ENCODE measurements around the gene PIK3AP1.
"Not testable (repeated sequence)": the region's sequence is repeated elsewhere in the genome, so short reads cannot be mapped to it uniquely, and the experiment has no call there.

Gene PIK3AP1

DNA sequence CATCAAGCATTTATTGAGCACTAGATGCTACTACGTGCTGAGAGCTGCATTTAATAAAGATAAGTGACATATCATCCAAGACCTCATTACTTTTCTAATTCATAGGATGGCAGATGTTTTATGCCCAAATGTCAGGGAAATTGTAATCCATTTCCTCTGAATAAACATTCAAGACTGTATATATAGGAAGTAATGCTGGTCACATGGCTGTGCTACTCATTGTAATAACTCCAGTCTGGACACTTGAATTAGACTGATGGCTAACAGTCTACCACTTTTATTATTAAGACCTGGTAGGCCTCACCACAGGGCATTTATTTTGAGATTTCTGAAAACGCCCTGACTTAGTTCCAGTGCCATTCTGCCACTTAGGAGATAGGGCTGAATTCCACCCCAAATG is 36.6 kb downstream of the PIK3AP1 start:
- Histone ChIP-seq H3K27ac (ENCODE audit: low read depth, low read length) (no peak overlapping the region), H3K4me1 (ENCODE audit: control insufficient read depth, insufficient read depth, low read length) (no peaks in the 10 kb centered on the region), H3K9ac (ENCODE audit: low read depth, low read length) (no peak overlapping the region), H3K4me3 (ENCODE audit: low read depth, low read length) (no peak overlapping the region), H3K36me3 (ENCODE audit: control insufficient read depth, insufficient read depth, low read length) (no peaks in the 10 kb centered on the region), H3K9me3 (ENCODE audit: control insufficient read depth, insufficient read depth, low read length) (no peaks in the 10 kb centered on the region), H3K27me3 (ENCODE audit: control insufficient read depth, insufficient read depth, low read length) (no peaks in the 10 kb centered on the region)

- Histone ChIP-seq H3K9ac (ENCODE audit: low read depth, low read length) (no peak overlapping the region), H3K27me3 (ENCODE audit: control insufficient read depth, insufficient read depth, low read length) (no peaks in the 10 kb centered on the region), H3K36me3 (ENCODE audit: control insufficient read depth, insufficient read depth, low read length) (no peaks in the 10 kb centered on the region), H3K4me3 (ENCODE audit: low read depth, low read length) (no peak overlapping the region), H3K9me3 (ENCODE audit: control insufficient read depth, insufficient read depth, low read length) (no peaks in the 10 kb centered on the region), H3K4me1 (ENCODE audit: control insufficient read depth, insufficient read depth, low read length) (no peaks in the 10 kb centered on the region), H3K27ac (ENCODE audit: low read depth, low read length) (no peak overlapping the region)
Measured at GRCh38 chr10:96683065-96683464, 37.2 kb downstream of the PIK3AP1 start.

GRCh38 chr10:96681524-96681923 is 38.8 kb downstream of the PIK3AP1 start:
- Histone ChIP-seq H3K9me3 (ENCODE audit: control insufficient read depth, insufficient read depth, low read length) (no peaks in the 10 kb centered on the region), H3K36me3 (ENCODE audit: control insufficient read depth, insufficient read depth, low read length) (no peaks in the 10 kb centered on the region), H3K4me1 (ENCODE audit: control insufficient read depth, insufficient read depth, low read length) (no peaks in the 10 kb centered on the region), H3K27me3 (ENCODE audit: control insufficient read depth, insufficient read depth, low read length) (no peaks in the 10 kb centered on the region), H3K9ac (ENCODE audit: low read depth, low read length) (no peak overlapping the region), H3K4me3 (ENCODE audit: low read depth, low read length) (no peak overlapping the region), H3K27ac (ENCODE audit: low read depth, low read length) (no peak overlapping the region)

DNA sequence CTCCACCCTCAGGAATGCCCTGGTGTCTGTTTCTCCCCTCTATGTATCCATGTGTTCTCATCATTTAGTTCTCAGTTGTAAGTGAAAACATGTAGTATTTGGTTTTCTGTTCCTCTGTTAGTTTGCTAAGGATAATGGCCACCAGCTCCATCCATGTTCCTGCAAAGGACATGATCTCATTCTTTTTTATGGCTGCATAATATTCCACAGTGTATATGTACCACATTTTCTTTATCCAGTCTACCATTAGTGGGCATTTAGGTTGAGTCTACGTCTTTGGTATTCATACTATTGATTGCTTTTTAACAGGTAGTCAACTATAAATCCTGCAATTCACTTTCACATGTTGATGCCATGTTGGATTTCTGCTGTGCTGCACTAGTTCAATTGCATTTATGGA is 39.9 kb downstream of the PIK3AP1 start:
- not testable (repeated sequence) for H3K27me3 ChIP-seq (ENCODE audit: control insufficient read depth, insufficient read depth, low read length); H3K4me3 ChIP-seq (ENCODE audit: low read depth, low read length); H3K9ac ChIP-seq (ENCODE audit: low read depth, low read length); H3K4me1 ChIP-seq (ENCODE audit: control insufficient read depth, insufficient read depth, low read length); H3K9me3 ChIP-seq (ENCODE audit: control insufficient read depth, insufficient read depth, low read length); H3K36me3 ChIP-seq (ENCODE audit: control insufficient read depth, insufficient read depth, low read length); H3K27ac ChIP-seq (ENCODE audit: low read depth, low read length)

GRCh38 chr10:96678725-96679124 is 41.6 kb downstream of the PIK3AP1 start:
- Histone ChIP-seq H3K9ac (ENCODE audit: low read depth, low read length) (no peak overlapping the region), H3K4me3 (ENCODE audit: low read depth, low read length) (no peak overlapping the region), H3K27me3 (ENCODE audit: control insufficient read depth, insufficient read depth, low read length) (no peaks in the 10 kb centered on the region), H3K4me1 (ENCODE audit: control insufficient read depth, insufficient read depth, low read length) (no peaks in the 10 kb centered on the region), H3K27ac (ENCODE audit: low read depth, low read length) (no peak overlapping the region), H3K9me3 (ENCODE audit: control insufficient read depth, insufficient read depth, low read length) (no peaks in the 10 kb centered on the region), H3K36me3 (ENCODE audit: control insufficient read depth, insufficient read depth, low read length) (no peaks in the 10 kb centered on the region)

GRCh38 chr10:96676272-96677112 is 43.8 kb downstream of the PIK3AP1 start:
- Histone ChIP-seq H3K36me3 (ENCODE audit: control insufficient read depth, insufficient read depth, low read length) (no peaks in the 10 kb centered on the region), H3K27me3 (ENCODE audit: control insufficient read depth, insufficient read depth, low read length) (no peaks in the 10 kb centered on the region), H3K9me3 (ENCODE audit: control insufficient read depth, insufficient read depth, low read length) (no peaks in the 10 kb centered on the region), H3K9ac (ENCODE audit: low read depth, low read length) (no peak overlapping the region), H3K4me3 (ENCODE audit: low read depth, low read length) (no peak overlapping the region), H3K4me1 (ENCODE audit: control insufficient read depth, insufficient read depth, low read length) (no peaks in the 10 kb centered on the region), H3K27ac (ENCODE audit: low read depth, low read length) (no peak overlapping the region)

GRCh38 chr10:96675846-96676245 is 44.5 kb downstream of the PIK3AP1 start:
- no peak overlapping the region for H3K27ac ChIP-seq (ENCODE audit: low read depth, low read length)
- H3K9me3 ChIP-seq (ENCODE audit: control insufficient read depth, insufficient read depth, low read length): no peaks in the 10 kb centered on the region
- no peak overlapping the region for H3K9ac ChIP-seq (ENCODE audit: low read depth, low read length)
- no peak overlapping the region for H3K4me3 ChIP-seq (ENCODE audit: low read depth, low read length)
- no peaks in the 10 kb centered on the region; the same call in 1 of the 2 replicates for H3K4me1 ChIP-seq (ENCODE audit: control insufficient read depth, insufficient read depth, low read length)
- H3K36me3 ChIP-seq (ENCODE audit: control insufficient read depth, insufficient read depth, low read length): no peaks in the 10 kb centered on the region
- no peaks in the 10 kb centered on the region for H3K27me3 ChIP-seq (ENCODE audit: control insufficient read depth, insufficient read depth, low read length)

- no peak overlapping the region for H3K4me3 ChIP-seq (ENCODE audit: low read depth, low read length)
- no peaks in the 10 kb centered on the region for H3K36me3 ChIP-seq (ENCODE audit: control insufficient read depth, insufficient read depth, low read length)
- no peaks in the 10 kb centered on the region for H3K9me3 ChIP-seq (ENCODE audit: control insufficient read depth, insufficient read depth, low read length)
- no peak overlapping the region for H3K27ac ChIP-seq (ENCODE audit: low read depth, low read length)
- no peaks in the 10 kb centered on the region; the same call in 1 of the 2 replicates for H3K4me1 ChIP-seq (ENCODE audit: control insufficient read depth, insufficient read depth, low read length)
- no peak overlapping the region for H3K9ac ChIP-seq (ENCODE audit: low read depth, low read length)
- H3K27me3 ChIP-seq (ENCODE audit: control insufficient read depth, insufficient read depth, low read length): no peaks in the 10 kb centered on the region
Measured at GRCh38 chr10:96673318-96674099, 46.8 kb downstream of the PIK3AP1 start.

GRCh38 chr10:96672481-96673175 is 47.7 kb downstream of the PIK3AP1 start:
- H3K36me3 ChIP-seq (ENCODE audit: control insufficient read depth, insufficient read depth, low read length): no peaks in the 10 kb centered on the region
- H3K4me3 ChIP-seq (ENCODE audit: low read depth, low read length): no peak overlapping the region

GRCh38 chr10:96671211-96671890 is 49.0 kb downstream of the PIK3AP1 start:
- no peak overlapping the region for H3K4me3 ChIP-seq (ENCODE audit: low read depth, low read length)
- H3K9ac ChIP-seq (ENCODE audit: low read depth, low read length): no peak overlapping the region
- H3K27me3 ChIP-seq (ENCODE audit: control insufficient read depth, insufficient read depth, low read length): no peaks in the 10 kb centered on the region
- H3K4me1 ChIP-seq (ENCODE audit: control insufficient read depth, insufficient read depth, low read length): no peaks in the 10 kb centered on the region; the same call in 1 of the 2 replicates
- H3K9me3 ChIP-seq (ENCODE audit: control insufficient read depth, insufficient read depth, low read length): no peaks in the 10 kb centered on the region
- H3K36me3 ChIP-seq (ENCODE audit: control insufficient read depth, insufficient read depth, low read length): no peaks in the 10 kb centered on the region
- H3K27ac ChIP-seq (ENCODE audit: low read depth, low read length): no peak overlapping the region

More at GRCh38 chr10:96672481-96673175, 47.7 kb downstream of the PIK3AP1 start:
- Histone ChIP-seq H3K9ac (ENCODE audit: low read depth, low read length) (no peak overlapping the region), H3K4me1 (ENCODE audit: control insufficient read depth, insufficient read depth, low read length) (no peaks in the 10 kb centered on the region; the same call in 1 of the 2 replicates), H3K27ac (ENCODE audit: low read depth, low read length) (no peak overlapping the region), H3K27me3 (ENCODE audit: control insufficient read depth, insufficient read depth, low read length) (no peaks in the 10 kb centered on the region), H3K9me3 (ENCODE audit: control insufficient read depth, insufficient read depth, low read length) (no peaks in the 10 kb centered on the region)

Measured in HUES48 (cell line).